Stomach smooth muscle (tissue), 2 donors: ENCODE results near the gene TMBIM6.
A peak's percentile ranks its signal among the peaks of the same experiment; 100 is the strongest.
"Not testable (repeated sequence)": the region's sequence is repeated elsewhere in the genome, so short reads cannot be mapped to it uniquely, and the experiment has no call there.

Experiments used
- H3K27ac ChIP-seq: one replicate; pipeline ENCODE4 v1.7.0; 2013; ENCODE audit warnings: mild to moderate bottlenecking, low read length, inconsistent platforms
- H3K27me3 ChIP-seq, 2 donors: one replicate each; pipeline ENCODE4 v1.7.0; 2013; ENCODE audit warnings: low read length in 2 of 2; ENCODE audit not compliant: insufficient read depth in 2 of 2, control insufficient read depth in 1 of 2
- H3K36me3 ChIP-seq, 2 donors: one replicate each; pipeline ENCODE4 v1.7.0; 2013; ENCODE audit warnings: low read length in 2 of 2; ENCODE audit not compliant: control insufficient read depth in 2 of 2, insufficient read depth in 2 of 2
- H3K4me1 ChIP-seq: one replicate; pipeline ENCODE4 v1.7.0; 2013; ENCODE audit warnings: low read length; ENCODE audit not compliant: control insufficient read depth, insufficient read depth
- H3K4me3 ChIP-seq, 2 donors: one replicate each; pipeline ENCODE4 v1.7.0; 2013; ENCODE audit warnings: low read length in 2 of 2
- H3K9ac ChIP-seq, 2 donors: one replicate each; pipeline ENCODE4 v1.7.0; 2013; ENCODE audit warnings: low read length in 2 of 2, mild to moderate bottlenecking in 1 of 2
- H3K9me3 ChIP-seq, 2 donors: one replicate each; pipeline ENCODE4 v1.7.0; 2013; ENCODE audit warnings: low read length in 2 of 2; ENCODE audit not compliant: control insufficient read depth in 2 of 2
- donor health status: healthy.
- donor health status: Pancreatic carcinoma.

The TMBIM6 gene

DNA sequence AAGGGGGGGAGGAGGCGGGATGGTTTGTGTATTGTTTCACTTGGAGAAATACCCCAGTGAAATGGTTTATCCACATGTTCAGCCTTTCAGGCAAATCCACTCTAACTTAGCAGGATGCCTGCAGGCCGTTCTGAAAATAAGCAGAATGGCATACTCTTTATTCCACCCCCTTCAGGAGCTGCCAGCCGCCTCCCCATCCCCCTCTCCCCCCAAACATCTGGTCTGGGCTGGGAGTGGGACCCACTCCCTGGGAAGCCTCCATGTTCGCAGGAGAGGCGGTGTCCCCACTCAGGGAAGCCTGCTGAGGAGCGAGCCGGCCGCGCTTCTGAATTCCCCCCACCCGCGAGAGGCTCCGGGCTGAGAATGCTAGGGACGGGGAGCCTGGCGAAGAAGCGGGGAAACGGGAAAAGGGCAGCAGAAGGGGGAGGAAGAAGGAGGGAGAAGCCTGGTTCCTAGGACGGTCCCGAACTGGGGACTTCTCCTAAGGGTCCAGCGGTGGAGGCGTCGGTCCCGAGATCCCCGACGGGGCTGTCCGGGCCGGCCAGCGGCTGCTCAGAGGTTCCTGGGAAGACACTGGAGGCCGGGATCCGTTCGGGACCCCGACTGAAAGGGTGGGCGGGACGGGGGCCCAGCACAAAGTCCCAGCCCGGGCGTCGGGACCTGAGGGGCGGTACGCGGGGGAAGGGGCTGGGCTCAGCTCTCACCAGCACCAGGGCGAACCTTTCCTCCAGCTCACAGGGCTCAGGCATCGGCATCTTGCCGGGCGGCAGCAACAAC, 34.8 kb upstream of the TMBIM6 start:
- peak overlapping the region; percentile 70 to 83 for H3K9ac ChIP-seq

GRCh38 chr12:49707128-49707811, 34.1 kb upstream of the TMBIM6 start, which contains the start of gene FMNL3:
Gene FMNL3 (minus strand): TSS chr12:49707405. CDS start chr12:49707180, 225 bp downstream.
- H3K36me3 ChIP-seq, result no peaks in the 10 kb centered on the region
- H3K4me1 ChIP-seq, result peaks cover 23% of the 10 kb centered on the region
- H3K27ac ChIP-seq, result peak within 1 kb of the TSS; percentile 83
- peak within 1 kb of the TSS; percentile 75 to 83 for H3K4me3 ChIP-seq
- no peaks in the 10 kb centered on the region for H3K27me3 ChIP-seq
- H3K9ac ChIP-seq, result peak within 1 kb of the TSS; percentile 70 to 83
- no peaks in the 10 kb centered on the region for H3K9me3 ChIP-seq

More for the DNA sequence above, 34.8 kb upstream of the TMBIM6 start:
- H3K27ac ChIP-seq, result peak overlapping the region; percentile 83
- no peaks in the 10 kb centered on the region for H3K27me3 ChIP-seq
- peak overlapping the region; percentile 75 to 83 for H3K4me3 ChIP-seq
- H3K36me3 ChIP-seq, result no peaks in the 10 kb centered on the region
- H3K9me3 ChIP-seq, result no peaks in the 10 kb centered on the region
- H3K4me1 ChIP-seq, result peaks cover 23% of the 10 kb centered on the region

DNA sequence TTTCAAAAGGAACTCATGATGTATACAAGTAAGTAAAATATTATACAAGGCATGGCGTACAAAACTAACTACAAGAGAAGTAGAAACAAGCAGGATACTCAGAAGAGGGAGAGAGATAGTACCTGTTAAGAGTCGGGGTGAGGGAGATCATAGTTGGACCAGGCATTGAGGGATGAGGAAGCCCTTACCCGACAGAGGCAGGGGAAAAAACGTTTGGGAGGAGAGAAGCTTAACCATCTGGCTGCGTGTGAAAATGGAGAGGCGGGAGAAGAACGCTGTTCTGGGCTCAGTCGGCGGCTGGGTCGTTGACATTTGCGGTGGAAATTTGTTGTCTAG, 33.6 kb upstream of the TMBIM6 start:
- Histone ChIP-seq H3K36me3 (no peaks in the 10 kb centered on the region), H3K9ac (peak overlapping the region in 1 of 2 donors; percentile 36), H3K9me3 (no peaks in the 10 kb centered on the region), H3K4me3 (peak overlapping the region in 1 of 2 donors; percentile 54), H3K4me1 (peaks cover 22% of the 10 kb centered on the region), H3K27ac (no peak overlapping the region), H3K27me3 (no peaks in the 10 kb centered on the region)

DNA sequence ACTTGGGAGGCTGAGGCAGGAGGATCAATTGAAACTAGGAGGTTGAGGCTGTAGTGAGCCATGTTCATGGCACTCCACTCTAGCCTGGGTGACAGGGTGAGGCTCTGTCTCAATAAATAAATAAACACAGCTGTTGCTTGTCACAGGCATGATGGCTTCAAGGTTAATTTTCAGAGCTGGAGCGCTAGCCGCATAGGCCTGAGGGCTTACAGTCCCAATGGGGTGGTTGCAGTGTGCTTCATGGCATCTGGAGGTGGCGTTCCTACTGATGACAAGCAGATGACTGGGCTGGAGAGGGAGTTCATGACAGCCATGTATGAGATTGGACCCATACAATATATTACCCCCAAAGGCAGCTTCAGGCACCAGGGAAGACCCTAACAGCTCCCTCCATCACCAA, 32.5 kb upstream of the TMBIM6 start:
- Histone ChIP-seq H3K4me3 (no peak overlapping the region), H3K36me3 (no peaks in the 10 kb centered on the region), H3K27me3 (no peaks in the 10 kb centered on the region), H3K4me1 (peaks cover 18% of the 10 kb centered on the region), H3K27ac (no peak overlapping the region), H3K9me3 (no peaks in the 10 kb centered on the region), H3K9ac (no peak overlapping the region)

- H3K4me1 ChIP-seq, H3K27me3 ChIP-seq, H3K9ac ChIP-seq, H3K9me3 ChIP-seq, H3K4me3 ChIP-seq, H3K36me3 ChIP-seq, H3K27ac ChIP-seq: not testable (repeated sequence)
Observed at GRCh38 chr12:49713952-49714351, 27.4 kb upstream of the TMBIM6 start.

DNA sequence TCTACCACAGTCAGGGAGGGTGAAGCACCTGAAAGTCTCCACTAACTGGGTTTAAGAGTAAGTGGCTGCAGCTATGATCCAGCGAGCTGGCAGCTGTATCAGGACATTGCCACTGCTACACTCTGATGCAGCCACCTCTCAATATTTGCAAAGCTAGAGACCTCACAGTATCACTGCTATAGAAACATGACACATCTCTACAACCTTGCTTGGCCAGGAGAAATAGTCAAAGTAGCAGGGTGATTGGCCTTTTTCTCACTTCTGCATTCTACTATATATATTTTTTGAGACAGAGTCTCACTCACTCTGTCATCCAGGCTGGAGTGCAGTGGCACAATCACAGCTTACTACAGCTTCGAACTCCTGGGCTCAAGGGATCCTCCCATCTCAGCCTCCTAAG, 24.8 kb upstream of the TMBIM6 start:
- H3K27me3 ChIP-seq, result no peaks in the 10 kb centered on the region

GRCh38 chr12:49717800-49718199, 23.6 kb upstream of the TMBIM6 start:
- not testable (repeated sequence) for H3K27me3 ChIP-seq, H3K4me3 ChIP-seq, H3K27ac ChIP-seq, H3K36me3 ChIP-seq, H3K9ac ChIP-seq, H3K4me1 ChIP-seq, H3K9me3 ChIP-seq

More for the DNA sequence above, 24.8 kb upstream of the TMBIM6 start:
- H3K9ac ChIP-seq, result no peak overlapping the region
- H3K9me3 ChIP-seq, result no peaks in the 10 kb centered on the region
- H3K4me3 ChIP-seq, result no peak overlapping the region
- H3K4me1 ChIP-seq, result no peaks in the 10 kb centered on the region
- H3K27ac ChIP-seq, result no peak overlapping the region
- H3K36me3 ChIP-seq, result no peaks in the 10 kb centered on the region

- no peaks in the 10 kb centered on the region for H3K27me3 ChIP-seq
- no peaks in the 10 kb centered on the region for H3K4me1 ChIP-seq
- H3K9ac ChIP-seq, result no peak overlapping the region
- H3K36me3 ChIP-seq, result no peaks in the 10 kb centered on the region
- H3K9me3 ChIP-seq, result no peaks in the 10 kb centered on the region
- H3K4me3 ChIP-seq, result no peak overlapping the region
- H3K27ac ChIP-seq, result no peak overlapping the region
Observed at GRCh38 chr12:49720214-49720613, 21.1 kb upstream of the TMBIM6 start.

- H3K36me3 ChIP-seq, H3K27ac ChIP-seq, H3K27me3 ChIP-seq, H3K4me3 ChIP-seq, H3K9me3 ChIP-seq, H3K9ac ChIP-seq, H3K4me1 ChIP-seq: not testable (repeated sequence)
Observed at GRCh38 chr12:49721355-49721754, 20.0 kb upstream of the TMBIM6 start.

- Histone ChIP-seq H3K4me1 (no peaks in the 10 kb centered on the region), H3K9me3 (no peaks in the 10 kb centered on the region), H3K4me3 (no peak overlapping the region), H3K27ac (no peak overlapping the region), H3K27me3 (peaks cover 4 to 5% of the 10 kb centered on the region in 2 donors), H3K9ac (no peak overlapping the region), H3K36me3 (no peaks in the 10 kb centered on the region)
Observed at GRCh38 chr12:49728446-49728845, 12.9 kb upstream of the TMBIM6 start.

- H3K4me3 ChIP-seq, result no peak overlapping the region
- H3K27ac ChIP-seq, result no peak overlapping the region
- H3K36me3 ChIP-seq, result no peaks in the 10 kb centered on the region
- no peak overlapping the region for H3K9ac ChIP-seq
- no peaks in the 10 kb centered on the region for H3K9me3 ChIP-seq
- peaks cover 4 to 5% of the 10 kb centered on the region in 2 donors for H3K27me3 ChIP-seq
- H3K4me1 ChIP-seq, result no peaks in the 10 kb centered on the region
Observed at GRCh38 chr12:49730050-49730449, 11.3 kb upstream of the TMBIM6 start.
